K562 (cell line): ENCODE data around the gene TAL1. TPM values are rescaled to one million over a fixed set of nuclear protein-coding genes. Genes with fewer than 3 reads are reported as not detected.

Source experiments
- ARID2 ChIP-seq: fragments of 450-650 bp; IDR thresholded peaks from 2 replicates; pipeline ENCODE4 v1.6.1; 2017; ENCODE audit warnings: antibody characterized with exemption, mild to moderate bottlenecking
- FOXM1 ChIP-seq, 2 experiments: fragments of 450-650 bp in 1 of 2; sonication (generic) in 1 of 2; formaldehyde crosslinking in 1 of 2; IDR thresholded peaks; 2 replicates each; pipeline versions ENCODE4 v1.6.1 to v1.9.0; 2017 to 2022; ENCODE audit warnings: low read depth in 2 of 2, mild to moderate bottlenecking in 2 of 2, missing genetic modification reagents in 1 of 2, moderate library complexity in 1 of 2
- KAT8 ChIP-seq: fragments of 450-650 bp; IDR thresholded peaks from 2 replicates; pipeline ENCODE4 v1.6.1; 2016; ENCODE audit warnings: low read depth, mild to moderate bottlenecking
- MAZ ChIP-seq, 2 experiments: fragments of 450-650 bp in 1 of 2; sonication (generic) in 1 of 2; formaldehyde crosslinking; IDR thresholded peaks in 1 of 2; conservative IDR thresholded peaks in 1 of 2; 2 replicates each; pipeline versions ENCODE4 v1.4.0 to v1.5.0; 2020; ENCODE audit warnings: mild to moderate bottlenecking in 1 of 2, missing genetic modification reagents in 1 of 2
- MEF2D ChIP-seq: conservative IDR thresholded peaks from 2 replicates; pipeline ENCODE4 v1.6.1; 2016; ENCODE audit warnings: low read depth, missing genetic modification characterization, missing compliant biosample characterization
- MITF ChIP-seq: IDR thresholded peaks from 2 replicates; pipeline ENCODE4 v1.6.1; 2014; ENCODE audit warnings: antibody characterized with exemption
- NFATC3 ChIP-seq: fragments of 450-650 bp; IDR thresholded peaks from 2 replicates; pipeline ENCODE4 v1.6.1; 2017; ENCODE audit warnings: mild to moderate bottlenecking
- NFYB ChIP-seq: IDR thresholded peaks from 2 replicates; pipeline ENCODE4 v1.6.1; 2011; ENCODE audit warnings: mild to moderate bottlenecking, moderate library complexity; ENCODE audit not compliant: insufficient read length; ENCODE audit errors: extremely low read depth
- PPARD ChIP-seq: fragments of 250-450 bp; sonication (Bioruptor Pico); IDR thresholded peaks from 2 replicates; pipeline ENCODE4 v1.8.0; 2022; ENCODE audit warnings: inconsistent platforms, mild to moderate bottlenecking, moderate library complexity
- RB1 ChIP-seq: fragments of 450-650 bp; IDR thresholded peaks from 2 replicates; pipeline ENCODE4 v1.6.1; 2017; ENCODE audit warnings: low read depth, mild to moderate bottlenecking
- SMC3 ChIP-seq: conservative IDR thresholded peaks from 2 replicates; pipeline ENCODE4 v1.6.1; 2011; ENCODE audit warnings: low read depth, low read length, improper control_type of control experiment; ENCODE audit not compliant: insufficient read depth
- TAF7 ChIP-seq: fragments of 450-650 bp; IDR thresholded peaks from 2 replicates; pipeline ENCODE4 v1.6.1; 2016; ENCODE audit warnings: missing genetic modification characterization, missing compliant biosample characterization
- TAL1 ChIP-seq: fragments of 450-650 bp; IDR thresholded peaks from 2 replicates; pipeline ENCODE4 v1.6.1; 2016; ENCODE audit warnings: mild to moderate bottlenecking
- TFE3 ChIP-seq: fragments of 450-650 bp; formaldehyde crosslinking; IDR thresholded peaks from 2 replicates; pipeline ENCODE4 v1.4.0; 2020; ENCODE audit warnings: mild to moderate bottlenecking, mixed read lengths
- USF1 ChIP-seq: sonication (generic); formaldehyde crosslinking; IDR thresholded peaks from 2 replicates; pipeline ENCODE4 v1.9.0; 2022; ENCODE audit warnings: mild to moderate bottlenecking, missing genetic modification reagents
- ZNF445 ChIP-seq: fragments of 250-450 bp; sonication (Bioruptor Pico); IDR thresholded peaks from 2 replicates; pipeline ENCODE4 v1.4.0; 2020; ENCODE audit warnings: low read depth, mild to moderate bottlenecking, moderate library complexity
- polyA plus RNA-seq, 8 experiments: library from polyadenylated mRNA; depleted of rRNA in 4 of 8; stranded (reverse) in 5 of 8; unstranded in 3 of 8; fragments of >200 nt; fragmentation: Nextera tagmentation in 2 of 8; fragmentation: Illumina TruSeq in 1 of 8; extraction: Ambion mirVana in 2 of 8; extraction: Trizol in 1 of 8; gene quantifications; 2 replicates each; pipeline versions ENCODE4 v1.2.1 to v1.2.3, GENCODE V29; 2011 to 2014; ENCODE audit warnings: inconsistent platforms in 1 of 8, missing spikeins in 1 of 8
- total RNA-seq, 7 experiments: library from RNA; depleted of rRNA in 6 of 7; stranded (reverse); fragments of >200 nt in 6 of 7; fragmentation: Illumina TruSeq in 2 of 7; extraction: Trizol in 2 of 7; gene quantifications; 2 replicates each; pipeline versions ENCODE4 v1.2.1 to v1.2.3, GENCODE V29; 2011 to 2021; ENCODE audit warnings: low replicate concordance in 1 of 7
- TF ChIP-seq, protein P1 (sequence below): sonication (generic); formaldehyde crosslinking; IDR thresholded peaks from 2 replicates; pipeline ENCODE4 v1.8.0; 2022; ENCODE audit warnings: mild to moderate bottlenecking, missing genetic modification reagents
- TF ChIP-seq, protein P2 (sequence below): fragments of 250-450 bp; sonication (Bioruptor Pico); IDR thresholded peaks from 2 replicates; pipeline ENCODE4 v1.8.0; 2021; ENCODE audit warnings: borderline replicate concordance, mild to moderate bottlenecking, moderate library complexity; ENCODE audit not compliant: poor library complexity, severe bottlenecking
- TF ChIP-seq, protein P3 (sequence below): sonication (generic); formaldehyde crosslinking; IDR thresholded peaks from 2 replicates; pipeline ENCODE4 v1.8.0; 2022; ENCODE audit warnings: missing genetic modification reagents, mild to moderate bottlenecking, borderline replicate concordance

TAL1 gene
- total and polyA plus RNA-seq, 9 of the 15 experiments (the other 6 are each of a cell fraction or from before 2014, with no cell fraction given), result 18.5 to 106 (median 59.7) TPM

DNA sequence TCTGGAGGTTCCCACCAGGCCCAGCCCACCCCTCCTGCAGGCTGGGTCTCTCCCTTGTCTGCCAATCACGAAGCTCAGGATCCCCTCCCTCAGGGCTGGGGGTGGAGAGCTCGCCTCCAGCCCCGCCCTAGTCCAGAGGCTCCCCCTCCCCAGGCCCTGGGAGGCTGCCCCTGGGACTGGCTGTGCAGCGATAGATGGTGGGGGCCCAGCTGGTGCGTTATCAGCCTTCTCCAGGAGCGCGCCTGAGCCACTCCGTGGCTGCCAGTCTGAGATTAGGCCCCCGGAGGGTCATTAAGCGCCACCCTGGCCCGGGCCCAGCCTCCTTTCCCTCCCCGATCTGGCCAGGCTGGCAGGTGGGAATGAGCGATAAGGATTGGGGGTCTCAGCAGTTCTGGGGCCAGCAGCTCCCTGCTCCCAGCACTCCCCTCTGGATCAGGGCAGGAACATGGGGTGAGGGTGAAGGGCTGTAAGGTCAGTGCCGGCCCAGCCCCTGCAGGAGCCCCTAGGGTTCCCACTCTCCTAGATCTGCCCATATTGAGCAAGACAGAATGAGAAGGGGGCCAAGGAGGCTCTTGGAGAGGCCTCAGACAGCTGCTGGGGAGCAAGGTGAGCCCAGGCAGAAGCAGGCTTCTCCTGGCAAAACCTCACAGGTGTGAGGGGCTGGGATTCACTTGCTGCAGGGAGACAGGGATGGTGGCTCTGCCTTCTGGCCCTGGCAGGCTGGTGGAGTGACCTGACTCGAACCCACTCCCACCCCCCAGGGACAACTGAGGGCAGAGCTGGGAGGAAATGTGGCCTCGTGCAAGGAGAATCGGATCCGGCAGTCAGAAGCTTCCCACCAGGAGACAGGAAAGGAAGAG, 50.7 kb downstream of the TAL1 start (continued):
- TF ChIP-seq PPARD (no peak), NFYB (peak; percentile 41), RB1 (peak; percentile 99), MAZ (CRISPR knock-in tag; conservative IDR thresholded peaks at IDR 0.05 in 1 of 2, IDR thresholded peaks at IDR 0.05 in 1 of 2) (peak; percentile 99 to 100), FOXM1 (IDR thresholded peaks at IDR 0.05; ENCODE audit: low read depth) (peak; percentile 100), FOXM1 (CRISPR knock-in tag; IDR thresholded peaks at IDR 0.05; ENCODE audit: low read depth) (no peak), KAT8 (no peak), MEF2D (tag) (peak; percentile 94), USF1 (CRISPR knock-in tag) (peak; percentile 25; the same call in 1 of the 2 replicates), ZNF445 (peak; percentile 85), TAL1 (peak; percentile 100), TAF7 (tag) (no peak), TFE3 (CRISPR knock-in tag) (peak; percentile 38), MITF (peak; percentile 96), SMC3 (no peak), ARID2 (0 out of 2 replicates have a peak, but pooled peaks have one; percentile 23), NFATC3 (peak; percentile 95)
- TF ChIP-seq, protein P1, sequence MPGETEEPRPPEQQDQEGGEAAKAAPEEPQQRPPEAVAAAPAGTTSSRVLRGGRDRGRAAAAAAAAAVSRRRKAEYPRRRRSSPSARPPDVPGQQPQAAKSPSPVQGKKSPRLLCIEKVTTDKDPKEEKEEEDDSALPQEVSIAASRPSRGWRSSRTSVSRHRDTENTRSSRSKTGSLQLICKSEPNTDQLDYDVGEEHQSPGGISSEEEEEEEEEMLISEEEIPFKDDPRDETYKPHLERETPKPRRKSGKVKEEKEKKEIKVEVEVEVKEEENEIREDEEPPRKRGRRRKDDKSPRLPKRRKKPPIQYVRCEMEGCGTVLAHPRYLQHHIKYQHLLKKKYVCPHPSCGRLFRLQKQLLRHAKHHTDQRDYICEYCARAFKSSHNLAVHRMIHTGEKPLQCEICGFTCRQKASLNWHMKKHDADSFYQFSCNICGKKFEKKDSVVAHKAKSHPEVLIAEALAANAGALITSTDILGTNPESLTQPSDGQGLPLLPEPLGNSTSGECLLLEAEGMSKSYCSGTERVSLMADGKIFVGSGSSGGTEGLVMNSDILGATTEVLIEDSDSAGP (CRISPR knock-in tag), result no peak
- TF ChIP-seq, protein P2, sequence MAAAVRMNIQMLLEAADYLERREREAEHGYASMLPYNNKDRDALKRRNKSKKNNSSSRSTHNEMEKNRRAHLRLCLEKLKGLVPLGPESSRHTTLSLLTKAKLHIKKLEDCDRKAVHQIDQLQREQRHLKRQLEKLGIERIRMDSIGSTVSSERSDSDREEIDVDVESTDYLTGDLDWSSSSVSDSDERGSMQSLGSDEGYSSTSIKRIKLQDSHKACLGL (CRISPR knock-in tag), result no peak
- TF ChIP-seq, protein P3, sequence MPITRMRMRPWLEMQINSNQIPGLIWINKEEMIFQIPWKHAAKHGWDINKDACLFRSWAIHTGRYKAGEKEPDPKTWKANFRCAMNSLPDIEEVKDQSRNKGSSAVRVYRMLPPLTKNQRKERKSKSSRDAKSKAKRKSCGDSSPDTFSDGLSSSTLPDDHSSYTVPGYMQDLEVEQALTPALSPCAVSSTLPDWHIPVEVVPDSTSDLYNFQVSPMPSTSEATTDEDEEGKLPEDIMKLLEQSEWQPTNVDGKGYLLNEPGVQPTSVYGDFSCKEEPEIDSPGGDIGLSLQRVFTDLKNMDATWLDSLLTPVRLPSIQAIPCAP (CRISPR knock-in tag), result no peak
